Nephron progenitor cell (in vitro differentiated cells): ENCODE results near the gene PARVA.
A peak's percentile ranks its signal among the peaks of the same experiment; 100 is the strongest.

Source experiments
- DNase-seq: peaks from one replicate; pipeline ENCODE4 v3.0.0; 2021
- H3K27ac Mint-ChIP-seq: 2 replicates; pipeline ENCODE4 v1.8.0; 2021; ENCODE audit warnings: mild to moderate bottlenecking, moderate library complexity, mixed read lengths
- H3K27me3 Mint-ChIP-seq: 2 replicates; pipeline ENCODE4 v1.8.0; 2021; ENCODE audit warnings: mild to moderate bottlenecking, low read depth, mixed read lengths; ENCODE audit not compliant: poor library complexity
- H3K36me3 Mint-ChIP-seq: 2 replicates; pipeline ENCODE4 v1.8.0; 2021; ENCODE audit warnings: low read depth, mixed read lengths
- H3K4me1 Mint-ChIP-seq: 2 replicates; pipeline ENCODE4 v1.8.0; 2021; ENCODE audit warnings: mixed read lengths
- H3K4me3 Mint-ChIP-seq: 2 replicates; pipeline ENCODE4 v1.8.0; 2021; ENCODE audit warnings: mild to moderate bottlenecking, moderate library complexity, mixed read lengths
- H3K9me3 Mint-ChIP-seq: 2 replicates; pipeline ENCODE4 v1.8.0; 2021; ENCODE audit warnings: mild to moderate bottlenecking, moderate library complexity, mixed read lengths
- CTCF ChIP-seq: fragments of 200-600 bp; sonication (generic); IDR thresholded peaks from 2 replicates; pipeline ENCODE4 v1.5.0; 2021; ENCODE audit warnings: antibody characterized with exemption

Gene PARVA

GRCh38 chr11:12552692-12553091 is 175.3 kb downstream of the PARVA start:
- no peak for DNase-seq
- no peak overlapping the region for H3K27ac Mint-ChIP-seq
- peaks cover 19% of the 10 kb centered on the region for H3K9me3 Mint-ChIP-seq
- peaks cover 18% of the 10 kb centered on the region for H3K4me1 Mint-ChIP-seq
- H3K4me3 Mint-ChIP-seq: no peak overlapping the region
- TF ChIP-seq CTCF: no peak
- H3K27me3 Mint-ChIP-seq: peaks cover 4% of the 10 kb centered on the region
- H3K36me3 Mint-ChIP-seq: peaks cover 9% of the 10 kb centered on the region

- Mint-ChIP-seq H3K4me1 (peaks cover 9% of the 10 kb centered on the region), H3K36me3 (peaks cover 9% of the 10 kb centered on the region), H3K27me3 (peaks cover 4% of the 10 kb centered on the region), H3K4me3 (no peak overlapping the region), H3K9me3 (peaks cover 19% of the 10 kb centered on the region), H3K27ac (no peak overlapping the region)
- no peak for DNase-seq
- no peak for TF ChIP-seq CTCF
These were observed 176.8 kb downstream of the PARVA start for GRCh38 chr11:12554122-12554521.

GRCh38 chr11:12556155-12556554 is 178.8 kb downstream of the PARVA start:
- H3K9me3 Mint-ChIP-seq: peaks cover 19% of the 10 kb centered on the region
- H3K4me1 Mint-ChIP-seq: peaks cover 9% of the 10 kb centered on the region
- no peak for TF ChIP-seq CTCF
- H3K27ac Mint-ChIP-seq: no peak overlapping the region
- H3K27me3 Mint-ChIP-seq: peaks cover 4% of the 10 kb centered on the region
- peaks cover 9% of the 10 kb centered on the region for H3K36me3 Mint-ChIP-seq
- H3K4me3 Mint-ChIP-seq: no peak overlapping the region
- DNase-seq: no peak

GRCh38 chr11:12556788-12557384 is 179.5 kb downstream of the PARVA start:
- Mint-ChIP-seq H3K4me1 (peaks cover 9% of the 10 kb centered on the region), H3K4me3 (no peak overlapping the region), H3K27me3 (peaks cover 4% of the 10 kb centered on the region), H3K36me3 (peaks cover 9% of the 10 kb centered on the region), H3K27ac (peak overlapping the region; percentile 62), H3K9me3 (peaks cover 19% of the 10 kb centered on the region)
- no peak for TF ChIP-seq CTCF
- no peak for DNase-seq

GRCh38 chr11:12559011-12559410 is 181.6 kb downstream of the PARVA start:
- Mint-ChIP-seq H3K27ac (no peak overlapping the region), H3K4me3 (no peak overlapping the region), H3K36me3 (peaks cover 7% of the 10 kb centered on the region), H3K9me3 (peaks cover 14% of the 10 kb centered on the region), H3K27me3 (peaks cover 4% of the 10 kb centered on the region), H3K4me1 (peaks cover 9% of the 10 kb centered on the region)
- TF ChIP-seq CTCF: no peak
- DNase-seq: no peak

- Mint-ChIP-seq H3K36me3 (no peaks in the 10 kb centered on the region), H3K4me3 (no peak overlapping the region), H3K9me3 (peaks cover 4% of the 10 kb centered on the region), H3K27me3 (peaks cover 4% of the 10 kb centered on the region), H3K4me1 (peaks cover 9% of the 10 kb centered on the region), H3K27ac (no peak overlapping the region)
- TF ChIP-seq CTCF: no peak
- DNase-seq: no peak
These were observed 183.0 kb downstream of the PARVA start for GRCh38 chr11:12560362-12560761.
